DOHH2 (cell line): ENCODE measurements around the gene MYDGF.
A peak's percentile ranks its signal among the peaks of the same experiment; 100 is the strongest.

Source experiments
- H3F3A ChIP-seq: fragments of 200-600 bp; sonication (generic), shearing (Covaris generic); 2 replicates; pipeline ENCODE4 v1.6.0; 2016; ENCODE audit warnings: antibody characterized with exemption, mild to moderate bottlenecking; ENCODE audit not compliant: control insufficient read depth, insufficient read depth
- H3K27ac ChIP-seq: fragments of 200-600 bp; sonication (generic); 2 replicates; pipeline ENCODE4 v1.5.1; 2014; ENCODE audit warnings: low read depth, mild to moderate bottlenecking, low read length, moderate library complexity
- H3K27me3 ChIP-seq: fragments of 200-600 bp; sonication (generic); 2 replicates; pipeline ENCODE4 v1.6.1; 2014; ENCODE audit warnings: mild to moderate bottlenecking, low read length, mixed read lengths; ENCODE audit not compliant: control insufficient read depth
- H3K36me3 ChIP-seq: fragments of 200-600 bp; sonication (generic); 2 replicates; pipeline ENCODE4 v1.6.1; 2014; ENCODE audit warnings: mild to moderate bottlenecking, low read length, moderate library complexity, mixed read lengths; ENCODE audit not compliant: control insufficient read depth
- H3K4me1 ChIP-seq: fragments of 200-600 bp; sonication (generic); 2 replicates; pipeline ENCODE4 v1.6.1; 2014; ENCODE audit warnings: mild to moderate bottlenecking, low read length, mixed read lengths; ENCODE audit not compliant: control insufficient read depth
- H3K4me2 ChIP-seq: fragments of 200-600 bp; sonication (generic); 2 replicates; pipeline ENCODE4 v1.6.0; 2014; ENCODE audit warnings: mild to moderate bottlenecking, low read length, moderate library complexity
- H3K4me3 ChIP-seq: fragments of 200-600 bp; sonication (generic); 2 replicates; pipeline ENCODE4 v1.5.1; 2014; ENCODE audit warnings: mild to moderate bottlenecking, low read length, mixed read lengths
- H3K79me2 ChIP-seq: fragments of 200-600 bp; sonication (generic); 2 replicates; pipeline ENCODE4 v1.6.1; 2014; ENCODE audit warnings: mild to moderate bottlenecking, low read length, mixed read lengths; ENCODE audit not compliant: control insufficient read depth
- H3K9me2 ChIP-seq: fragments of 200-600 bp; sonication (generic); replicated peaks from 2 replicates; pipeline ENCODE4 v1.6.1; 2014; ENCODE audit warnings: mild to moderate bottlenecking, low read length, mixed read lengths; ENCODE audit not compliant: control insufficient read depth
- H3K9me3 ChIP-seq: fragments of 200-600 bp; sonication (generic); 2 replicates; pipeline ENCODE4 v1.6.1; 2014; ENCODE audit warnings: antibody characterized with exemption, low read length, mixed read lengths; ENCODE audit not compliant: control insufficient read depth, insufficient read depth
- H4K20me1 ChIP-seq: fragments of 200-600 bp; sonication (generic); 2 replicates; pipeline ENCODE4 v1.6.0; 2014; ENCODE audit warnings: low read depth, mild to moderate bottlenecking, antibody characterized with exemption, low read length, moderate library complexity; ENCODE audit not compliant: control insufficient read depth, insufficient read depth
- CTCF ChIP-seq: fragments of 200-600 bp; sonication (generic); IDR thresholded peaks from one replicate; pipeline ENCODE4 v1.5.1; 2014; ENCODE audit warnings: antibody characterized with exemption, mild to moderate bottlenecking, low read depth, low read length; ENCODE audit not compliant: poor library complexity, severe bottlenecking
- EZH2phosphoT487 ChIP-seq: fragments of 200-600 bp; sonication (generic); IDR thresholded peaks from 2 replicates; pipeline ENCODE4 v1.6.1; 2017; ENCODE audit warnings: borderline replicate concordance, mild to moderate bottlenecking, antibody characterized with exemption, low read length, moderate library complexity, mixed read lengths

The MYDGF gene

GRCh38 chr19:4649392-4650047, 20.6 kb downstream of the MYDGF start:
- Histone ChIP-seq H3K4me2 (no peak overlapping the region), H3K27ac (no peak overlapping the region), H3K4me3 (no peak overlapping the region), H3F3A (no peaks in the 10 kb centered on the region), H3K9me3 (no peaks in the 10 kb centered on the region), H3K36me3 (peaks cover 1% of the 10 kb centered on the region; the same call in 1 of the 2 replicates), H3K27me3 (no peaks in the 10 kb centered on the region), H3K4me1 (peaks cover 7% of the 10 kb centered on the region), H4K20me1 (no peaks in the 10 kb centered on the region), H3K9me2 (no peaks in the 10 kb centered on the region), H3K79me2 (no peaks in the 10 kb centered on the region)
- no peak for TF ChIP-seq CTCF

- Histone ChIP-seq H3K36me3 (no peaks in the 10 kb centered on the region), H3K4me3 (no peak overlapping the region), H3K4me2 (no peak overlapping the region), H3K9me3 (no peaks in the 10 kb centered on the region), H3F3A (no peaks in the 10 kb centered on the region), H3K27me3 (no peaks in the 10 kb centered on the region), H3K79me2 (no peaks in the 10 kb centered on the region), H3K4me1 (peaks cover 6% of the 10 kb centered on the region), H4K20me1 (no peaks in the 10 kb centered on the region), H3K9me2 (no peaks in the 10 kb centered on the region), H3K27ac (no peak overlapping the region)
- TF ChIP-seq EZH2phosphoT487, result no peak
- peak; percentile 15 for TF ChIP-seq CTCF
Measured at GRCh38 chr19:4647676-4648644, 22.2 kb downstream of the MYDGF start.

- Histone ChIP-seq H4K20me1 (no peaks in the 10 kb centered on the region), H3K4me3 (no peak overlapping the region)
- TF ChIP-seq EZH2phosphoT487, result no peak
- no peak for TF ChIP-seq CTCF
Measured at GRCh38 chr19:4645718-4646117, 24.4 kb downstream of the MYDGF start.

More at GRCh38 chr19:4645718-4646117, 24.4 kb downstream of the MYDGF start:
- Histone ChIP-seq H3K79me2 (no peaks in the 10 kb centered on the region), H3K36me3 (no peaks in the 10 kb centered on the region), H3K4me1 (peaks cover 6% of the 10 kb centered on the region), H3K27ac (no peak overlapping the region), H3F3A (no peaks in the 10 kb centered on the region), H3K9me2 (no peaks in the 10 kb centered on the region), H3K4me2 (no peak overlapping the region), H3K9me3 (no peaks in the 10 kb centered on the region), H3K27me3 (no peaks in the 10 kb centered on the region)
